SKM-1 (cell line): ENCODE data around the gene FAM13C.

ENCODE experiments used
- DNase-seq: peaks from one replicate; lab custom pipeline; 2025; ENCODE audit not compliant: unreplicated experiment; lab: John Stamatoyannopoulos, UW

Gene FAM13C

GRCh38 chr10:59362959-59363381 is 621 bp upstream of the FAM13C start:
- no peak for DNase-seq

- no peak for DNase-seq
Measured at GRCh38 chr10:59361663-59362143, 646 bp downstream of the FAM13C start.

GRCh38 chr10:59360605-59361405 is 1.5 kb downstream of the FAM13C start:
- DNase-seq: no peak

- no peak for DNase-seq
Measured at GRCh38 chr10:59358576-59358975, 3.8 kb downstream of the FAM13C start.

- DNase-seq: no peak
Measured at GRCh38 chr10:59354434-59354833, 7.9 kb downstream of the FAM13C start.

GRCh38 chr10:59350558-59350957 is 11.8 kb downstream of the FAM13C start:
- no peak for DNase-seq

GRCh38 chr10:59346321-59346720 is 16.0 kb downstream of the FAM13C start:
- no peak for DNase-seq

GRCh38 chr10:59342723-59343122 is 19.6 kb downstream of the FAM13C start:
- no peak for DNase-seq

- DNase-seq: no peak
Measured at GRCh38 chr10:59342000-59342399, 20.3 kb downstream of the FAM13C start.

- no peak for DNase-seq
Measured at GRCh38 chr10:59340285-59340684, 22.1 kb downstream of the FAM13C start.

GRCh38 chr10:59339351-59339750 is 23.0 kb downstream of the FAM13C start:
- no peak for DNase-seq

GRCh38 chr10:59337201-59337652 is 25.1 kb downstream of the FAM13C start:
- no peak for DNase-seq

- no peak for DNase-seq
Measured at GRCh38 chr10:59336632-59337031, 25.7 kb downstream of the FAM13C start.

GRCh38 chr10:59335497-59335896 is 26.9 kb downstream of the FAM13C start:
- no peak for DNase-seq

GRCh38 chr10:59333701-59334100 is 28.6 kb downstream of the FAM13C start:
- DNase-seq: no peak

- DNase-seq: no peak
Measured at GRCh38 chr10:59332581-59332980, 29.8 kb downstream of the FAM13C start.

- DNase-seq: no peak
Measured at GRCh38 chr10:59331661-59332060, 30.7 kb downstream of the FAM13C start.

- DNase-seq: no peak
Measured at GRCh38 chr10:59325116-59325515, 37.2 kb downstream of the FAM13C start.

- no peak for DNase-seq
Measured at GRCh38 chr10:59324597-59324996, 37.8 kb downstream of the FAM13C start.

GRCh38 chr10:59323831-59324401 is 38.4 kb downstream of the FAM13C start:
- no peak for DNase-seq

- DNase-seq: no peak
Measured at GRCh38 chr10:59323036-59323459, 39.3 kb downstream of the FAM13C start.

GRCh38 chr10:59322131-59322530 is 40.2 kb downstream of the FAM13C start:
- no peak for DNase-seq
